Hippocampal formation (tissue), 2 donors: ENCODE measurements around the gene ABHD6.
"Not testable (repeated sequence)": the region's sequence is repeated elsewhere in the genome, so short reads cannot be mapped to it uniquely, and the experiment has no call there.

Experiments used
- DNase-seq, 2 donors: peaks; one replicate each; lab custom pipeline; 2025; lab: John Stamatoyannopoulos, UW

The ABHD6 gene

GRCh38 chr3:58237238-58237940 is at the start of gene ABHD6:
Gene ABHD6 (plus strand): TSS chr3:58237792. CDS start chr3:58256587, 18,795 bp downstream.
- DNase-seq = peak; percentile 83 to 84

- no peak for DNase-seq
These were observed 49.4 kb upstream of the ABHD6 start for GRCh38 chr3:58188173-58188564.

- no peak for DNase-seq
These were observed 48.6 kb upstream of the ABHD6 start for GRCh38 chr3:58188921-58189451.

GRCh38 chr3:58189691-58190090 is 47.9 kb upstream of the ABHD6 start:
- DNase-seq = no peak

GRCh38 chr3:58190291-58190690 is 47.3 kb upstream of the ABHD6 start:
- no peak for DNase-seq

GRCh38 chr3:58190882-58191281 is 46.7 kb upstream of the ABHD6 start:
- DNase-seq = no peak

- no peak for DNase-seq
These were observed 46.1 kb upstream of the ABHD6 start for GRCh38 chr3:58191361-58191991.

GRCh38 chr3:58192069-58192468 is 45.5 kb upstream of the ABHD6 start:
- DNase-seq = no peak

GRCh38 chr3:58193682-58194407 is 43.7 kb upstream of the ABHD6 start:
- no peak for DNase-seq

- DNase-seq = no peak
These were observed 40.0 kb upstream of the ABHD6 start for GRCh38 chr3:58197588-58197987.

- no peak for DNase-seq
These were observed 39.2 kb upstream of the ABHD6 start for GRCh38 chr3:58198362-58198761.

GRCh38 chr3:58198804-58199203 is 38.8 kb upstream of the ABHD6 start:
- no peak for DNase-seq

GRCh38 chr3:58200121-58200709 is 37.4 kb upstream of the ABHD6 start:
- DNase-seq = no peak

GRCh38 chr3:58200846-58201355 is 36.7 kb upstream of the ABHD6 start:
- DNase-seq = no peak

GRCh38 chr3:58201451-58201850 is 36.1 kb upstream of the ABHD6 start:
- not testable (repeated sequence) for DNase-seq

GRCh38 chr3:58202917-58203360 is 34.7 kb upstream of the ABHD6 start:
- DNase-seq = no peak

- no peak for DNase-seq
These were observed 34.1 kb upstream of the ABHD6 start for GRCh38 chr3:58203541-58203940.

GRCh38 chr3:58204720-58205119 is 32.9 kb upstream of the ABHD6 start:
- DNase-seq = no peak

- no peak for DNase-seq
These were observed 31.6 kb upstream of the ABHD6 start for GRCh38 chr3:58205981-58206380.

GRCh38 chr3:58206406-58207011 is 31.1 kb upstream of the ABHD6 start:
- no peak for DNase-seq

GRCh38 chr3:58207954-58208353 is 29.6 kb upstream of the ABHD6 start:
- no peak for DNase-seq

- no peak for DNase-seq
These were observed 27.7 kb upstream of the ABHD6 start for GRCh38 chr3:58209933-58210332.
